Heart right ventricle (tissue), 16 donors: Measurements from ENCODE around the gene NF2. TPM values are rescaled to one million over a fixed set of nuclear protein-coding genes. Genes with fewer than 3 reads are reported as not detected.
A peak's percentile ranks its signal among the peaks of the same experiment; 100 is the strongest.

Source experiments
- ATAC-seq, 8 donors: fragments of 200-7000 bp; cut with Tn5 transposase; one replicate each; pipeline ENCODE4 v1.9.1; 2020; ENCODE audit warnings: mild to moderate bottlenecking in 8 of 8, moderate library complexity in 8 of 8, moderate number of reproducible peaks in 1 of 8
- DNase-seq, 2 donors: peaks; one replicate each; pipeline ENCODE4 v3.0.0-alpha.2; 2020
- H3K27ac ChIP-seq, 10 donors: fragments of 200-600 bp; sonication (generic) in 2 of 10; one replicate each; pipeline versions ENCODE4 v1.5.0 to v1.8.0; 2020 to 2022; ENCODE audit warnings: mild to moderate bottlenecking in 3 of 10
- H3K27me3 ChIP-seq, 7 donors: fragments of 200-600 bp; one replicate each; pipeline ENCODE4 v1.8.0; 2021 to 2022; ENCODE audit warnings: mild to moderate bottlenecking in 2 of 7
- H3K36me3 ChIP-seq, 9 donors: fragments of 200-600 bp; sonication (generic) in 1 of 9; one replicate each; pipeline versions ENCODE4 v1.5.0 to v1.8.0; 2020 to 2022; ENCODE audit warnings: mild to moderate bottlenecking in 2 of 9
- H3K4me1 ChIP-seq, 9 donors: fragments of 200-600 bp; sonication (generic) in 1 of 9; one replicate each; pipeline versions ENCODE4 v1.5.0 to v1.8.0; 2020 to 2022; ENCODE audit warnings: mild to moderate bottlenecking in 4 of 9
- H3K4me3 ChIP-seq, 10 donors: fragments of 200-600 bp; sonication (generic) in 2 of 10; one replicate each; pipeline versions ENCODE4 v1.5.0 to v1.8.0; 2020 to 2022; ENCODE audit warnings: mild to moderate bottlenecking in 7 of 10, moderate library complexity in 2 of 10
- H3K9me3 ChIP-seq, 11 donors: fragments of 200-600 bp in 10 of 11; sonication (generic) in 2 of 11; one replicate each; pipeline versions ENCODE4 v1.5.0 to v1.8.0; 2013 to 2022; ENCODE audit warnings: mild to moderate bottlenecking in 2 of 11, control low read depth in 1 of 11, moderate library complexity in 1 of 11
- CTCF ChIP-seq, 9 donors: fragments of 200-600 bp; sonication (generic) in 2 of 9; IDR thresholded peaks; one replicate each; pipeline versions ENCODE4 v1.5.0 to v1.8.0; 2021 to 2022; ENCODE audit warnings: antibody characterized with exemption in 9 of 9, mild to moderate bottlenecking in 5 of 9, moderate library complexity in 1 of 9
- whole genome bisulfite sequencing, 2 donors: extraction: QIAGEN DNeasy Blood & Tissue Kit; methylation state at CpG; one replicate each; pipeline ENCODE4 v1.1.7; 2013; ENCODE audit warnings: inconsistent platforms in 1 of 2; 5-methylcytosine and 5-hydroxymethylcytosine counted together
- intact Hi-C, 10 donors: fragments of 100-400 bp; cut with DNase I; formaldehyde crosslinking; loops; one replicate each; pipeline versions ENCODE4 v1.11.1 to v1.14.2; 2022
- polyA plus RNA-seq, 2 donors: library from polyadenylated mRNA; stranded (reverse); fragments of 200-250 nt; gene quantifications; one replicate each; pipeline ENCODE4 v1.2.3, GENCODE V29; 2013
- total RNA-seq, 10 donors: library from RNA; stranded (reverse); fragmentation: NEBNext Ultra II Directional in 3 of 10; extraction: Animal tissue kit (Norgen Biotek cat#: 25700) in 3 of 10; gene quantifications; one replicate each; pipeline versions ENCODE4 v1.2.1 to v1.2.4, GENCODE V29; 2021 to 2023
- donor health status: Arrhythmogenic right ventricular cardiomyopathy.
- donor health status: ischemic (EF 13 %, LVEDD 7.1; RV severe dilation, severe dysfunction).
- donor health status: healthy with polysubstance abuse.
- donor health status: DM: no; HTN: yes; CAD: no.
- donor health status: DM: no; HTN: no; CAD: no.
- donor health status: ischemic (EF 25% LVEDD 6.9; RV normal size, moderate dysfunction).
- donor health status: ischemic (EF 25% LVEDD 5.7; RV mildly dilated, moderate dysfunction).
- donor health status: healthy.
- donor health status: DM: yes; HTN: yes; CAD: no.
- donor health status: Ischemic cardiomyopathy.
- donor health status: ischemic (EF 35%, LVEDD 5.7; RV mildly dilated, moderate dysfunction).
- donor health status: nonischemic (EF 11% LVEDD 7.7; RV severe dilation, severe dysfunction).
- donor health status: DM: yes; HTN: yes; CAD: no.
- donor health status: PGD.
- donor health status: ischemic (EF 29% LVEDD 5.4; RV normal size, mild dysfunction).
- donor health status: nonischemic (EF 23%, LVEDD 6.1; RV moderate dilation, normal function).

NF2 gene
- total and polyA plus RNA-seq, 12 donors = 9.7 to 59.4 (median 43.8) TPM

GRCh38 chr22:29629903-29630516, 26.6 kb downstream of the NF2 start:
- no peak for ATAC-seq
- DNase-seq = no peak
- Histone ChIP-seq H3K27ac (no peak overlapping the region), H3K36me3 (no peaks in the 10 kb centered on the region), H3K4me1 (peaks cover 0 to 52% (median 21%) of the 10 kb centered on the region in 9 donors), H3K9me3 (no peaks in the 10 kb centered on the region), H3K27me3 (no peaks in the 10 kb centered on the region), H3K4me3 (no peak overlapping the region)
- TF ChIP-seq CTCF (IDR thresholded peaks at IDR 0.05) = no peak
- 89 to 94% methylated on average over 2 of the region's 2 CpGs for WGBS, 2 donors
- intact Hi-C loops = loop anchor here in 4 of 10 donors (5.0 to 10.0 kb wide), 5 partner anchors 375 to 462 kb away; partner anchors contain the start of gene HORMAD2 (in 2 of the 4)

GRCh38 chr22:29630987-29631386, 27.6 kb downstream of the NF2 start:
- Histone ChIP-seq H3K27me3 (no peaks in the 10 kb centered on the region), H3K4me3 (no peak overlapping the region), H3K27ac (no peak overlapping the region), H3K36me3 (no peaks in the 10 kb centered on the region), H3K4me1 (peaks cover 0 to 42% (median 12%) of the 10 kb centered on the region in 9 donors), H3K9me3 (no peaks in the 10 kb centered on the region)
- WGBS, 2 donors = 81 to 85% methylated on average over 6 of the region's 6 CpGs
- no peak for DNase-seq
- ATAC-seq = peak in 4 of 8 donors; percentile 18 to 89 (median 51)
- no peak for TF ChIP-seq CTCF (IDR thresholded peaks at IDR 0.05)
- intact Hi-C loops = loop anchor here in 3 of 10 donors (5.0 to 10.0 kb wide), 3 partner anchors 376 to 461 kb away; partner anchors contain the start of gene HORMAD2 (in 2 of the 3)

GRCh38 chr22:29631725-29632124, 28.3 kb downstream of the NF2 start:
- TF ChIP-seq CTCF (IDR thresholded peaks at IDR 0.05) = no peak
- Histone ChIP-seq H3K36me3 (peaks cover 0 to 3% (median 0%) of the 10 kb centered on the region in 9 donors), H3K4me1 (peaks cover 0 to 41% (median 11%) of the 10 kb centered on the region in 9 donors), H3K9me3 (no peaks in the 10 kb centered on the region), H3K4me3 (no peak overlapping the region), H3K27ac (no peak overlapping the region), H3K27me3 (no peaks in the 10 kb centered on the region)
- DNase-seq (no peak), ATAC-seq (no peak)
- 70 to 78% methylated on average over 1 of the region's 1 CpG for WGBS, 2 donors
- intact Hi-C loops = loop anchor here in 3 of 10 donors (5.0 to 10.0 kb wide), 3 partner anchors 376 to 461 kb away; partner anchors contain the start of gene HORMAD2 (in 2 of the 3)

- Histone ChIP-seq H3K4me1 (peaks cover 0 to 41% (median 11%) of the 10 kb centered on the region in 9 donors), H3K9me3 (no peaks in the 10 kb centered on the region), H3K27ac (no peak overlapping the region), H3K4me3 (no peak overlapping the region), H3K27me3 (no peaks in the 10 kb centered on the region), H3K36me3 (peaks cover 0 to 11% (median 0%) of the 10 kb centered on the region in 9 donors)
- intact Hi-C loops = loop anchor here in 3 of 10 donors (5.0 to 10.0 kb wide), 3 partner anchors 375 to 460 kb away; partner anchors contain the start of gene HORMAD2 (in 2 of the 3)
- WGBS, 2 donors = 94 to 96% methylated on average over 5 of the region's 5 CpGs
- ATAC-seq (no peak), DNase-seq (no peak)
- TF ChIP-seq CTCF (IDR thresholded peaks at IDR 0.05) = no peak
Observed at GRCh38 chr22:29632672-29633071, 29.2 kb downstream of the NF2 start.
